ENCODE measurements around the gene DAB2.

GRCh38 chr5:39442991-39443390 is 18.2 kb upstream of the DAB2 start:
- TF ChIP-seq CTCF (IDR thresholded peaks at IDR 0.05) (no peak), EZH2 (IDR thresholded peaks at IDR 0.05; ENCODE audit: borderline replicate concordance, insufficient read depth, low read depth, low read length, poor library complexity, severe bottlenecking) (no peak)
